Neural progenitor cell (in vitro differentiated cells): Measurements from ENCODE around the gene MATN4. TPM values are rescaled to one million over a fixed set of nuclear protein-coding genes. Genes with fewer than 3 reads are reported as not detected.
A peak's percentile ranks its signal among the peaks of the same experiment; 100 is the strongest.

Experiments
- DNase-seq: peaks from one replicate; pipeline ENCODE4 v3.0.0-alpha.2; 2016; ENCODE audit warnings: low spot score
- H2AFZ ChIP-seq: fragments of 200-600 bp; sonication (generic); replicated peaks from 2 replicates; pipeline ENCODE4 v1.6.1; 2016; ENCODE audit warnings: antibody characterized with exemption
- H3F3A ChIP-seq: fragments of 200-600 bp; sonication (generic); 2 replicates; pipeline ENCODE4 v1.6.1; 2016; ENCODE audit warnings: antibody characterized with exemption, low read depth
- H3K27ac ChIP-seq: fragments of 200-600 bp; sonication (generic); 2 replicates; pipeline ENCODE4 v1.5.1; 2016; ENCODE audit warnings: mild to moderate bottlenecking
- H3K27me3 ChIP-seq: fragments of 200-600 bp; sonication (generic); 2 replicates; pipeline ENCODE4 v1.6.1; 2016; ENCODE audit warnings: mild to moderate bottlenecking, moderate library complexity
- H3K36me3 ChIP-seq: fragments of 200-600 bp; sonication (generic); 2 replicates; pipeline ENCODE4 v1.5.1; 2016
- H3K4me1 ChIP-seq: fragments of 200-600 bp; sonication (generic); 2 replicates; pipeline ENCODE4 v1.6.1; 2016; ENCODE audit warnings: mixed run types
- H3K4me2 ChIP-seq: fragments of 200-600 bp; sonication (generic); 2 replicates; pipeline ENCODE4 v1.6.1; 2016
- H3K4me3 ChIP-seq: fragments of 200-600 bp; sonication (generic); 2 replicates; pipeline ENCODE4 v1.5.1; 2016
- H3K79me2 ChIP-seq: fragments of 200-600 bp; sonication (generic); 2 replicates; pipeline ENCODE4 v1.6.1; 2016; ENCODE audit warnings: low read depth
- H3K9ac ChIP-seq: fragments of 200-600 bp; sonication (generic); 2 replicates; pipeline ENCODE4 v1.6.1; 2016
- H3K9me3 ChIP-seq: fragments of 200-600 bp; sonication (generic); 2 replicates; pipeline ENCODE4 v1.5.1; 2016; ENCODE audit warnings: low read depth
- H4K20me1 ChIP-seq: fragments of 200-600 bp; sonication (generic); 2 replicates; pipeline ENCODE4 v1.6.1; 2016; ENCODE audit warnings: low read depth
- H3K27ac Mint-ChIP-seq: 3 replicates; pipeline ENCODE4 v1.8.0; 2021; ENCODE audit warnings: mixed read lengths
- H3K27me3 Mint-ChIP-seq: 2 replicates; pipeline ENCODE4 v1.8.0; 2022; ENCODE audit warnings: low read depth, mild to moderate bottlenecking, inconsistent platforms, moderate library complexity, mixed read lengths; ENCODE audit not compliant: insufficient read depth
- H3K36me3 Mint-ChIP-seq: 3 replicates; pipeline ENCODE4 v1.8.0; 2021; ENCODE audit warnings: mixed read lengths
- H3K4me1 Mint-ChIP-seq: 3 replicates; pipeline ENCODE4 v1.8.0; 2021; ENCODE audit warnings: mixed read lengths
- H3K4me3 Mint-ChIP-seq: 3 replicates; pipeline ENCODE4 v1.8.0; 2021; ENCODE audit warnings: mild to moderate bottlenecking, moderate library complexity, mixed read lengths
- H3K9me3 Mint-ChIP-seq: 3 replicates; pipeline ENCODE4 v1.8.0; 2020; ENCODE audit warnings: mixed read lengths
- CTCF ChIP-seq: fragments of 200-600 bp; sonication (generic); IDR thresholded peaks from 2 replicates; pipeline ENCODE4 v1.5.1; 2017; ENCODE audit warnings: antibody characterized with exemption, mild to moderate bottlenecking
- EZH2 ChIP-seq: fragments of 200-600 bp; sonication (generic); IDR thresholded peaks from 2 replicates; pipeline ENCODE4 v1.6.1; 2017; ENCODE audit warnings: antibody characterized with exemption, mild to moderate bottlenecking, moderate library complexity
- EZH2phosphoT487 ChIP-seq: fragments of 200-600 bp; sonication (generic); IDR thresholded peaks from 2 replicates; pipeline ENCODE4 v1.6.1; 2017; ENCODE audit warnings: antibody characterized with exemption
- total RNA-seq: library from RNA; depleted of rRNA; stranded (reverse); fragments of >200 nt; gene quantifications from 2 replicates; pipeline ENCODE4 v1.2.3, GENCODE V29; 2015; ENCODE audit warnings: low replicate concordance

The MATN4 gene
- total RNA-seq, 1 donor from 2014 or later, result not detected

- H3K4me1 ChIP-seq, result peaks cover 59% of the 10 kb centered on the region
- TF ChIP-seq EZH2phosphoT487 (no peak), CTCF (no peak), EZH2 (no peak)
- no peaks in the 10 kb centered on the region for H3K9me3 Mint-ChIP-seq
Measured at GRCh38 chr20:45346291-45346718, 38.2 kb upstream of the MATN4 start.

GRCh38 chr20:45345104-45345936, 37.2 kb upstream of the MATN4 start:
- Mint-ChIP-seq H3K36me3 (no peaks in the 10 kb centered on the region), H3K27me3 (peaks cover 2% of the 10 kb centered on the region), H3K9me3 (no peaks in the 10 kb centered on the region), H3K4me3 (no peak overlapping the region), H3K27ac (peak overlapping the region; percentile 57), H3K4me1 (peaks cover 72% of the 10 kb centered on the region)
- Histone ChIP-seq H3K4me3 (no peak overlapping the region), H3F3A (peaks cover 33% of the 10 kb centered on the region), H3K9me3 (no peaks in the 10 kb centered on the region), H3K9ac (no peak overlapping the region), H3K4me1 (peaks cover 69% of the 10 kb centered on the region), H3K27me3 (no peaks in the 10 kb centered on the region), H3K36me3 (no peaks in the 10 kb centered on the region), H3K27ac (no peak overlapping the region), H3K79me2 (peaks cover 32% of the 10 kb centered on the region), H2AFZ (no peak overlapping the region), H3K4me2 (peak overlapping the region; percentile 8), H4K20me1 (peaks cover 8% of the 10 kb centered on the region)
- no peak for TF ChIP-seq EZH2phosphoT487
- no peak for TF ChIP-seq EZH2
- no peak for TF ChIP-seq CTCF
- DNase-seq, result no peak

More at GRCh38 chr20:45346291-45346718, 38.2 kb upstream of the MATN4 start:
- Histone ChIP-seq H3K36me3 (no peaks in the 10 kb centered on the region), H3K27me3 (no peaks in the 10 kb centered on the region), H2AFZ (no peak overlapping the region), H3K27ac (no peak overlapping the region), H4K20me1 (peaks cover 5% of the 10 kb centered on the region), H3K4me2 (peak overlapping the region; percentile 98), H3F3A (peaks cover 23% of the 10 kb centered on the region), H3K79me2 (peaks cover 32% of the 10 kb centered on the region), H3K9ac (no peak overlapping the region), H3K9me3 (no peaks in the 10 kb centered on the region), H3K4me3 (no peak overlapping the region)
- peaks cover 62% of the 10 kb centered on the region for H3K4me1 Mint-ChIP-seq
- peak overlapping the region; percentile 91 for H3K4me3 Mint-ChIP-seq
- no peak for DNase-seq
- H3K27ac Mint-ChIP-seq, result no peak overlapping the region
- H3K27me3 Mint-ChIP-seq, result peaks cover 2% of the 10 kb centered on the region
- no peaks in the 10 kb centered on the region for H3K36me3 Mint-ChIP-seq

GRCh38 chr20:45344168-45344860, 36.2 kb upstream of the MATN4 start:
- H3K27ac ChIP-seq, result no peak overlapping the region
- H3K4me3 Mint-ChIP-seq, result peak overlapping the region; percentile 33
- H3F3A ChIP-seq, result peaks cover 38% of the 10 kb centered on the region
- H3K27ac Mint-ChIP-seq, result peak overlapping the region; percentile 50
- no peak overlapping the region for H3K4me3 ChIP-seq
- H3K9me3 ChIP-seq, result no peaks in the 10 kb centered on the region
- peak overlapping the region; percentile 29 for H3K4me2 ChIP-seq
- no peak overlapping the region for H2AFZ ChIP-seq
- no peaks in the 10 kb centered on the region for H3K36me3 ChIP-seq
- no peaks in the 10 kb centered on the region for H3K27me3 ChIP-seq
- H3K27me3 Mint-ChIP-seq, result peaks cover 2% of the 10 kb centered on the region
- peaks cover 78% of the 10 kb centered on the region for H3K4me1 Mint-ChIP-seq
- H4K20me1 ChIP-seq, result peaks cover 8% of the 10 kb centered on the region
- H3K36me3 Mint-ChIP-seq, result no peaks in the 10 kb centered on the region
- TF ChIP-seq EZH2 (no peak), CTCF (no peak), EZH2phosphoT487 (no peak)
- H3K4me1 ChIP-seq, result peaks cover 73% of the 10 kb centered on the region
- H3K9ac ChIP-seq, result no peak overlapping the region
- no peak for DNase-seq
- no peaks in the 10 kb centered on the region for H3K9me3 Mint-ChIP-seq
- H3K79me2 ChIP-seq, result peaks cover 41% of the 10 kb centered on the region
